Measurements from ENCODE around the gene KCNF1.

GRCh38 chr2:10879159-10879558 lies 32.6 kb upstream of the KCNF1 start:
- no peak for TF ChIP-seq CTCF (IDR thresholded peaks at IDR 0.05)
- TF ChIP-seq POLR2A (IDR thresholded peaks at IDR 0.05) = no peak
